ENCODE measurements around the gene USP33. TPM values are rescaled to one million over a fixed set of nuclear protein-coding genes. Genes with fewer than 3 reads are reported as not detected.

Gene USP33
- total RNA-seq, 1 experiment from 2014 or later = 51.5 TPM

- no peak overlapping the region for H3T11ph ChIP-seq (ENCODE audit: low read length)
- H2AK5ac ChIP-seq (ENCODE audit: insufficient read length, low read length) = no peak overlapping the region
- Mint-ChIP-seq H3K27ac (0 out of 7 replicates have a peak overlapping the region, but pooled peaks of 1 of the 3 experiments have one; percentile 28), H3K9me3 (peaks cover 14 to 19% of the 10 kb centered on the region in 2 experiments), H3K36me3 (ENCODE audit: insufficient read depth in 1 of 3, low read depth in 3 of 3) (peaks cover 23 to 25% (median 24%) of the 10 kb centered on the region in 3 experiments), H3K4me1 (no peaks in the 10 kb centered on the region), H3K4me3 (no peak overlapping the region), H3K27me3 (ENCODE audit: low read depth) (no peaks in the 10 kb centered on the region)
- H3K14ac ChIP-seq (ENCODE audit: insufficient read depth, low read length) = no peak overlapping the region
- peaks cover 4% of the 10 kb centered on the region for H3K9me3 ChIP-seq (ENCODE audit: control insufficient read depth, low read depth, low read length)
- H2BK15ac ChIP-seq (ENCODE audit: low read depth, low read length) = no peak overlapping the region
- H3K27me3 ChIP-seq (ENCODE audit: insufficient read depth, low read length) = no peaks in the 10 kb centered on the region
- H4K20me1 ChIP-seq (ENCODE audit: control insufficient read depth, insufficient read depth, insufficient read length) = no peaks in the 10 kb centered on the region
- H3K9ac ChIP-seq (ENCODE audit: extremely low read depth, insufficient read length, low read length) = no peak overlapping the region
- H3K4me1 ChIP-seq (ENCODE audit: insufficient read depth, low read length) = no peaks in the 10 kb centered on the region
- H2AFZ ChIP-seq (ENCODE audit: low read length) = no peak overlapping the region
- no peak overlapping the region for H4K91ac ChIP-seq (ENCODE audit: insufficient read length, low read depth, low read length)
- H3K23me2 ChIP-seq (ENCODE audit: insufficient read length, low read depth, low read length, poor library complexity, severe bottlenecking) = no peaks in the 10 kb centered on the region
- H3K4ac ChIP-seq (ENCODE audit: low read depth, low read length) = no peak overlapping the region
- H4K8ac ChIP-seq (replicated peaks; ENCODE audit: insufficient read length, low read depth, low read length) = no peak overlapping the region
- H2BK5ac ChIP-seq (ENCODE audit: insufficient read length, low read length) = no peak overlapping the region
- H3K4me2 ChIP-seq (ENCODE audit: insufficient read depth, insufficient read length, low read length) = no peak overlapping the region
- no peak overlapping the region for H3K56ac ChIP-seq (ENCODE audit: insufficient read length, low read depth, low read length)
- no peak overlapping the region for H3K18ac ChIP-seq (ENCODE audit: insufficient read length, low read depth, low read length)
- peaks cover 14% of the 10 kb centered on the region; the same call in 1 of the 2 replicates for H3K79me2 ChIP-seq (ENCODE audit: insufficient read depth, low read length)
- no peak overlapping the region for H2BK20ac ChIP-seq (ENCODE audit: low read depth, low read length, poor library complexity, severe bottlenecking)
- no peak overlapping the region for H4K5ac ChIP-seq (ENCODE audit: insufficient read length, low read depth, low read length)
- no peak overlapping the region for H3K23ac ChIP-seq (ENCODE audit: insufficient read length, low read depth, low read length)
- TF ChIP-seq, protein P1, sequence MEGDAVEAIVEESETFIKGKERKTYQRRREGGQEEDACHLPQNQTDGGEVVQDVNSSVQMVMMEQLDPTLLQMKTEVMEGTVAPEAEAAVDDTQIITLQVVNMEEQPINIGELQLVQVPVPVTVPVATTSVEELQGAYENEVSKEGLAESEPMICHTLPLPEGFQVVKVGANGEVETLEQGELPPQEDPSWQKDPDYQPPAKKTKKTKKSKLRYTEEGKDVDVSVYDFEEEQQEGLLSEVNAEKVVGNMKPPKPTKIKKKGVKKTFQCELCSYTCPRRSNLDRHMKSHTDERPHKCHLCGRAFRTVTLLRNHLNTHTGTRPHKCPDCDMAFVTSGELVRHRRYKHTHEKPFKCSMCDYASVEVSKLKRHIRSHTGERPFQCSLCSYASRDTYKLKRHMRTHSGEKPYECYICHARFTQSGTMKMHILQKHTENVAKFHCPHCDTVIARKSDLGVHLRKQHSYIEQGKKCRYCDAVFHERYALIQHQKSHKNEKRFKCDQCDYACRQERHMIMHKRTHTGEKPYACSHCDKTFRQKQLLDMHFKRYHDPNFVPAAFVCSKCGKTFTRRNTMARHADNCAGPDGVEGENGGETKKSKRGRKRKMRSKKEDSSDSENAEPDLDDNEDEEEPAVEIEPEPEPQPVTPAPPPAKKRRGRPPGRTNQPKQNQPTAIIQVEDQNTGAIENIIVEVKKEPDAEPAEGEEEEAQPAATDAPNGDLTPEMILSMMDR (conservative IDR thresholded peaks at IDR 0.05) = no peak
- H3K27ac ChIP-seq (ENCODE audit: insufficient read length, low read depth, low read length) = no peak overlapping the region
- H2BK120ac ChIP-seq (ENCODE audit: low read depth, low read length, poor library complexity, severe bottlenecking) = no peak overlapping the region
- peaks cover 7% of the 10 kb centered on the region for H3K79me1 ChIP-seq (ENCODE audit: insufficient read depth, low read depth, low read length, poor library complexity, severe bottlenecking)
- H2BK12ac ChIP-seq (ENCODE audit: insufficient read length, low read depth, low read length) = no peak overlapping the region
- DNase-seq = no peak
- no CpG with 5 or more reads among the region's 2 CpGs for WGBS (ENCODE audit: extremely low coverage, insufficient read length, low lambda C conversion rate)
These were observed 104.1 kb downstream of the USP33 start for GRCh38 chr1:77655431-77655974.

Data from H9 (cell line).